HG03460 (cell line): ENCODE results near the gene INF2.

ENCODE experiments used
- ATAC-seq: cut with Tn5 transposase; IDR thresholded peaks from one replicate; pipeline ENCODE4 v1.9.1; 2021; ENCODE audit not compliant: unreplicated experiment

The INF2 gene

GRCh38 chr14:104768437-104769323, 79.3 kb downstream of the INF2 start:
- ATAC-seq = peak; percentile 80

GRCh38 chr14:104769324-104770071, 80.1 kb downstream of the INF2 start:
- no peak for ATAC-seq

- no peak for ATAC-seq
These were observed 80.7 kb downstream of the INF2 start for GRCh38 chr14:104770072-104770579.

DNA sequence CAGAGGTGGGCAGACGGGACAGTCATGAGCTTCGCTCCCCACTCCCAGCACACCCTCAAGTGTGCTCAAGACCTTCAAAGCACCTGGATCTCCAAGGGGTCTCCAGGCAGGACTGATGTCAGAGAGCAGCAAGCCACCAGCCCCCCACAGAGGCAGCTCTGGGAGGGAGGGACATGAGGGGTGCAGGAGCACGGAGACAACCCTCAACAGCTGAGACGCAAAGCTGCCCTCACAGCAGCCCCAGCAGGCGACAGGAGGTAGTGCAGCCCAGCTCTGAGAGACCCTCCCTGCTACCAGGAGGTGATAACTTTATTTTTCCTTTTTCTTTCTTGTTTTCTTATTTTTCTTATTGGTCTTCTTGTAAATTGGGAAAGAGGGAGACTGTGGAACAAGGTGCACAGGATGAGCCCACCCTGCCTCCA, 81.4 kb downstream of the INF2 start:
- no peak for ATAC-seq

GRCh38 chr14:104771374-104771773, 82.0 kb downstream of the INF2 start:
- ATAC-seq = no peak
